Caco-2 (cell line): Measurements from ENCODE around the gene WDR83. TPM values are rescaled to one million over a fixed set of nuclear protein-coding genes. Genes with fewer than 3 reads are reported as not detected.

ENCODE experiments used
- BruUV-seq: library from RNA; stranded (reverse); fragments of 400-500 nt; replicated peaks from 2 replicates; lab custom pipeline; 2021; lab: Mats Ljungman, UMichigan
- CTCF ChIA-PET: fragments of 300-600 bp; sonication (Branson Sonifier 250); formaldehyde crosslinking; loops from one replicate; lab custom pipeline; 2022; ENCODE audit warnings: antibody characterized with exemption; lab: Charles Lee
- POLR2A ChIA-PET: fragments of 300-600 bp; sonication (Branson Sonifier 250); formaldehyde crosslinking; loops from one replicate; lab custom pipeline; 2022; ENCODE audit warnings: antibody characterized with exemption; lab: Charles Lee
- DNase-seq, 2 experiments: peaks; one replicate each; pipeline versions ENCODE4 v3.0.0 to v3.0.0-alpha.2; 2020 to 2022
- H3K27me3 ChIP-seq: replicated peaks from 2 replicates; pipeline ENCODE4 v1.6.0; 2011; ENCODE audit warnings: low read length; ENCODE audit not compliant: control insufficient read depth, insufficient read depth
- H3K36me3 ChIP-seq: 2 replicates; pipeline ENCODE4 v1.5.1; 2011; ENCODE audit warnings: low read length; ENCODE audit not compliant: control insufficient read depth, insufficient read depth
- H3K4me1 ChIP-seq: fragments of 250-450 bp; sonication (Bioruptor Pico); 2 replicates; pipeline ENCODE4 v1.5.1; 2020; ENCODE audit warnings: mild to moderate bottlenecking
- H3K4me3 ChIP-seq: 2 replicates; pipeline ENCODE4 v1.5.1; 2011; ENCODE audit warnings: low read depth, mild to moderate bottlenecking, control low read depth, low read length
- H3K9me3 ChIP-seq: fragments of 250-450 bp; sonication (Bioruptor Pico); 2 replicates; pipeline ENCODE4 v1.5.1; 2020; ENCODE audit warnings: mild to moderate bottlenecking, moderate library complexity
- H3K27ac Mint-ChIP-seq: one replicate; pipeline ENCODE4 v1.8.0; 2022; ENCODE audit warnings: mixed read lengths; ENCODE audit not compliant: unreplicated experiment
- H3K27me3 Mint-ChIP-seq: one replicate; pipeline ENCODE4 v1.8.0; 2022; ENCODE audit warnings: mixed read lengths; ENCODE audit not compliant: insufficient read depth, unreplicated experiment
- H3K36me3 Mint-ChIP-seq: one replicate; pipeline ENCODE4 v1.8.0; 2022; ENCODE audit warnings: mild to moderate bottlenecking, mixed read lengths; ENCODE audit not compliant: insufficient read depth, unreplicated experiment
- H3K4me1 Mint-ChIP-seq: one replicate; pipeline ENCODE4 v1.8.0; 2022; ENCODE audit warnings: low read depth, mixed read lengths; ENCODE audit not compliant: unreplicated experiment
- H3K4me3 Mint-ChIP-seq: one replicate; pipeline ENCODE4 v1.8.0; 2022; ENCODE audit warnings: mild to moderate bottlenecking, moderate library complexity, mixed read lengths; ENCODE audit not compliant: unreplicated experiment
- H3K9me3 Mint-ChIP-seq: one replicate; pipeline ENCODE4 v1.8.0; 2022; ENCODE audit warnings: mixed read lengths; ENCODE audit not compliant: unreplicated experiment
- intact Hi-C: fragments of 100-400 bp; cut with micrococcal nuclease; formaldehyde crosslinking; loops from one replicate; pipeline ENCODE4 v1.10.0; 2022; ENCODE audit not compliant: unreplicated experiment
- total RNA-seq: library from RNA; stranded (reverse); gene quantifications from 2 replicates; pipeline ENCODE4 v1.2.3, GENCODE V29; 2022
- TF ChIP-seq, protein P1 (sequence below), 2 experiments: fragments of 200-600 bp in 1 of 2; IDR thresholded peaks; 1 replicate in 1 of 2; 2 replicates in 1 of 2; pipeline versions ENCODE4 v1.5.1 to v1.8.0; 2011 to 2022; ENCODE audit warnings: antibody characterized with exemption in 1 of 2, control low read depth in 1 of 2, inconsistent platforms in 1 of 2, low read depth in 1 of 2, low read length in 1 of 2, mild to moderate bottlenecking in 1 of 2, moderate library complexity in 1 of 2; ENCODE audit not compliant: insufficient read depth in 1 of 2, severe bottlenecking in 1 of 2, unreplicated experiment in 1 of 2

WDR83 gene
- total RNA-seq, 1 experiment from 2014 or later = 17.5 TPM

DNA sequence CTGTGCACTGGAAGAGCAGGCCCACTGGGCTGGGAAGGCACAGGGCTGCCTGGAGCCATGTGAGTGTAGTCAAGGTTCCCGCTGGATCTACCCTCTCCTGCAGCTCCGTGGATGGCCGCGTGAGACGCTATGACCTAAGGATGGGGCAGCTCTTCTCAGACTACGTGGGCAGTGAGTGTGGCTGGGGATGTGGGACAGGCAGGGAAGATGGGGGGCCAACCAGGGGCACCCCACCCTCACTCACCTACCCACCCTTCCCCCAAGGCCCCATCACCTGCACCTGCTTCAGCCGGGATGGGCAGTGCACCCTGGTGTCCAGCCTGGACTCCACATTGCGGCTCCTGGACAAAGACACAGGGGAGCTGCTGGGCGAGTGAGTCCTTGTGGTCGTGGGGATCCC is 6.1 kb downstream of the WDR83 start:
- ChIA-PET POLR2A (interaction anchor here (0.7 kb wide), 1 partner anchor 24 kb away, joined by 11 read pairs; the partner anchor contains the start of gene FBXW9), CTCF (interaction anchor here (0.6 to 1.4 kb wide), 3 partner anchors 9 to 33 kb away, joined by 3 to 5 read pairs (median 4); no protein-coding TSS in a partner anchor)
- H3K36me3 ChIP-seq = peaks cover 13% of the 10 kb centered on the region
- no peak overlapping the region for H3K4me3 ChIP-seq
- intact Hi-C loops = loop anchor here (1.0 kb wide), 1 partner anchor 108 kb away; no protein-coding TSS in a partner anchor
- no peak for DNase-seq
- Mint-ChIP-seq H3K27ac (no peak overlapping the region), H3K4me3 (no peak overlapping the region), H3K9me3 (no peaks in the 10 kb centered on the region), H3K4me1 (no peaks in the 10 kb centered on the region), H3K27me3 (no peaks in the 10 kb centered on the region), H3K36me3 (peaks cover 83% of the 10 kb centered on the region)
- H3K9me3 ChIP-seq = no peaks in the 10 kb centered on the region
- TF ChIP-seq, protein P1, sequence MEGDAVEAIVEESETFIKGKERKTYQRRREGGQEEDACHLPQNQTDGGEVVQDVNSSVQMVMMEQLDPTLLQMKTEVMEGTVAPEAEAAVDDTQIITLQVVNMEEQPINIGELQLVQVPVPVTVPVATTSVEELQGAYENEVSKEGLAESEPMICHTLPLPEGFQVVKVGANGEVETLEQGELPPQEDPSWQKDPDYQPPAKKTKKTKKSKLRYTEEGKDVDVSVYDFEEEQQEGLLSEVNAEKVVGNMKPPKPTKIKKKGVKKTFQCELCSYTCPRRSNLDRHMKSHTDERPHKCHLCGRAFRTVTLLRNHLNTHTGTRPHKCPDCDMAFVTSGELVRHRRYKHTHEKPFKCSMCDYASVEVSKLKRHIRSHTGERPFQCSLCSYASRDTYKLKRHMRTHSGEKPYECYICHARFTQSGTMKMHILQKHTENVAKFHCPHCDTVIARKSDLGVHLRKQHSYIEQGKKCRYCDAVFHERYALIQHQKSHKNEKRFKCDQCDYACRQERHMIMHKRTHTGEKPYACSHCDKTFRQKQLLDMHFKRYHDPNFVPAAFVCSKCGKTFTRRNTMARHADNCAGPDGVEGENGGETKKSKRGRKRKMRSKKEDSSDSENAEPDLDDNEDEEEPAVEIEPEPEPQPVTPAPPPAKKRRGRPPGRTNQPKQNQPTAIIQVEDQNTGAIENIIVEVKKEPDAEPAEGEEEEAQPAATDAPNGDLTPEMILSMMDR (IDR thresholded peaks at IDR 0.05; ENCODE audit: insufficient read depth in 1 of 2, low read depth in 1 of 2, low read length in 1 of 2, severe bottlenecking in 1 of 2, unreplicated experiment in 1 of 2) = no peak
- H3K4me1 ChIP-seq = peaks cover 6% of the 10 kb centered on the region; the same call in 1 of the 2 replicates
- BruUV-seq = no TSS peak
- H3K27me3 ChIP-seq = no peaks in the 10 kb centered on the region

DNA sequence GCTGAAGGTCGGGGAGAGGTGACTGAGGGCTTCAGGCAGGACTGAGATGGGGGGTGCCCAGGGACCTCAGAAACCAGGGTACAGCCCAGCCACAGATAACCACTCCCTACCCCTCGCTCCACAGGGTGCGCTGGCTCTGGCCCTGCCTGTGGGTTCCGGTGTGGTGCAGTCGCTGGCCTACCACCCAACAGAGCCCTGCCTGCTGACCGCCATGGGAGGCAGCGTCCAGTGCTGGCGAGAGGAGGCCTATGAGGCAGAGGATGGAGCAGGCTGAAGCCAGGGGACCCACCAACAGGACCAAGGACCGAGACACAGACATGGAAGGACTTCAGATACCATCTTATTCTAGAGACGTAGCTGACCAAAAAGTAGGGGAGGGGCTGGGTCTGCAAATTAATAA is 8.8 kb downstream of the WDR83 start:
- H3K4me1 ChIP-seq = no peaks in the 10 kb centered on the region
- H3K4me1 Mint-ChIP-seq = no peaks in the 10 kb centered on the region
- BruUV-seq = no TSS peak
- ChIA-PET POLR2A (no interaction called here), CTCF (no interaction called here)
- no peak overlapping the region for H3K4me3 ChIP-seq
- TF ChIP-seq, protein P1 (IDR thresholded peaks at IDR 0.05; ENCODE audit: insufficient read depth in 1 of 2, low read depth in 1 of 2, low read length in 1 of 2, severe bottlenecking in 1 of 2, unreplicated experiment in 1 of 2) = no peak
- no peak overlapping the region for H3K4me3 Mint-ChIP-seq
- no peak for DNase-seq
- H3K27me3 ChIP-seq = no peaks in the 10 kb centered on the region
- peaks cover 90% of the 10 kb centered on the region for H3K36me3 Mint-ChIP-seq
- no peaks in the 10 kb centered on the region for H3K9me3 Mint-ChIP-seq
- H3K27ac Mint-ChIP-seq = no peak overlapping the region
- intact Hi-C loops = no loop called here
- no peaks in the 10 kb centered on the region for H3K9me3 ChIP-seq
- no peaks in the 10 kb centered on the region for H3K27me3 Mint-ChIP-seq
- peaks cover 16% of the 10 kb centered on the region for H3K36me3 ChIP-seq

DNA sequence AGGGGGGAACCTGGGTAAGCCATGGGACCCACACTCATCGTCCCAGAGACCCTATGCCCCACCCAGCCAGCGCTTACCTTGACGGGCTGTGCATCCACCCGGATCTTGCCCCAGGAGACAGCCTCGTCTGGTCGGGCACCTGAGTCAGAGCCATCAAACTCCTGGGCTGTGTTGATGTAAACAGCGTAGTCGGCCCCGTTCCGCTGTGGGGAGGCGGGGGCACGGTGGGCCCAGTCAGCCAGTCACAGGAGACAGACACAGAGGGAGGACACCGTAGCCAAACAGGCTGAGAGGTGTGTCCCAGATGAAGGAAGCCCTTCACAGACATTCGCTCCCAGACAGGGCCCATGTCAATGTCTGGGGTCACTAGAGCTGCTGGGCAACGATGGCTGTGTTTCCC is 9.3 kb downstream of the WDR83 start:
- DNase-seq = no peak
- BruUV-seq = no TSS peak
- POLR2A ChIA-PET = no interaction called here
- H3K4me1 Mint-ChIP-seq = no peaks in the 10 kb centered on the region
- H3K4me3 ChIP-seq = no peak overlapping the region
- TF ChIP-seq, protein P1 (IDR thresholded peaks at IDR 0.05; ENCODE audit: insufficient read depth in 1 of 2, low read depth in 1 of 2, low read length in 1 of 2, severe bottlenecking in 1 of 2, unreplicated experiment in 1 of 2) = no peak
- CTCF ChIA-PET = interaction anchor here (1.0 to 1.6 kb wide), 2 partner anchors 171 to 197 kb away, joined by 3 to 7 read pairs; no protein-coding TSS in a partner anchor
- H3K27me3 Mint-ChIP-seq = no peaks in the 10 kb centered on the region
- H3K9me3 ChIP-seq = no peaks in the 10 kb centered on the region
- H3K4me3 Mint-ChIP-seq = no peak overlapping the region
- intact Hi-C loops = no loop called here
- H3K4me1 ChIP-seq = no peaks in the 10 kb centered on the region
- peaks cover 16% of the 10 kb centered on the region for H3K36me3 ChIP-seq
- H3K9me3 Mint-ChIP-seq = no peaks in the 10 kb centered on the region
- H3K27ac Mint-ChIP-seq = peak overlapping the region; percentile 82
- peaks cover 87% of the 10 kb centered on the region for H3K36me3 Mint-ChIP-seq
- no peaks in the 10 kb centered on the region for H3K27me3 ChIP-seq
